Measurements from ENCODE around the gene KLHDC1.
"Not testable (repeated sequence)": the region's sequence is repeated elsewhere in the genome, so short reads cannot be mapped to it uniquely, and the experiment has no call there.

Gene KLHDC1

GRCh38 chr14:49691031-49691430 is 1.9 kb upstream of the KLHDC1 start:
- in situ Hi-C loops (cut with MboI; ENCODE audit: low pct_unique_long_range_greater_than_20kb, low sequenced_read_pairs, unreplicated experiment), result no loop called here
- DNase-seq (ENCODE audit: low spot score), result no peak
- TF ChIP-seq, protein P1, sequence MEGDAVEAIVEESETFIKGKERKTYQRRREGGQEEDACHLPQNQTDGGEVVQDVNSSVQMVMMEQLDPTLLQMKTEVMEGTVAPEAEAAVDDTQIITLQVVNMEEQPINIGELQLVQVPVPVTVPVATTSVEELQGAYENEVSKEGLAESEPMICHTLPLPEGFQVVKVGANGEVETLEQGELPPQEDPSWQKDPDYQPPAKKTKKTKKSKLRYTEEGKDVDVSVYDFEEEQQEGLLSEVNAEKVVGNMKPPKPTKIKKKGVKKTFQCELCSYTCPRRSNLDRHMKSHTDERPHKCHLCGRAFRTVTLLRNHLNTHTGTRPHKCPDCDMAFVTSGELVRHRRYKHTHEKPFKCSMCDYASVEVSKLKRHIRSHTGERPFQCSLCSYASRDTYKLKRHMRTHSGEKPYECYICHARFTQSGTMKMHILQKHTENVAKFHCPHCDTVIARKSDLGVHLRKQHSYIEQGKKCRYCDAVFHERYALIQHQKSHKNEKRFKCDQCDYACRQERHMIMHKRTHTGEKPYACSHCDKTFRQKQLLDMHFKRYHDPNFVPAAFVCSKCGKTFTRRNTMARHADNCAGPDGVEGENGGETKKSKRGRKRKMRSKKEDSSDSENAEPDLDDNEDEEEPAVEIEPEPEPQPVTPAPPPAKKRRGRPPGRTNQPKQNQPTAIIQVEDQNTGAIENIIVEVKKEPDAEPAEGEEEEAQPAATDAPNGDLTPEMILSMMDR (IDR thresholded peaks at IDR 0.05; ENCODE audit: extremely low read depth, insufficient read depth, missing control alignments), result no peak

GRCh38 chr14:49692193-49692757 is 645 bp upstream of the KLHDC1 start:
- in situ Hi-C loops (cut with MboI; ENCODE audit: low pct_unique_long_range_greater_than_20kb, low sequenced_read_pairs, unreplicated experiment), result no loop called here
- no peak for DNase-seq (ENCODE audit: low spot score)
- TF ChIP-seq, protein P1 (IDR thresholded peaks at IDR 0.05; ENCODE audit: extremely low read depth, insufficient read depth, missing control alignments), result no peak

- in situ Hi-C loops (cut with MboI; ENCODE audit: low pct_unique_long_range_greater_than_20kb, low sequenced_read_pairs, unreplicated experiment); DNase-seq (ENCODE audit: low spot score): not testable (repeated sequence)
Observed at GRCh38 chr14:49693735-49694124, 810 bp downstream of the KLHDC1 start.

- in situ Hi-C loops (cut with MboI; ENCODE audit: low pct_unique_long_range_greater_than_20kb, low sequenced_read_pairs, unreplicated experiment), result no loop called here
- TF ChIP-seq, protein P1 (IDR thresholded peaks at IDR 0.05; ENCODE audit: extremely low read depth, insufficient read depth, missing control alignments), result no peak
- DNase-seq (ENCODE audit: low spot score), result no peak
Observed at GRCh38 chr14:49702725-49703124, 9.8 kb downstream of the KLHDC1 start.

DNA sequence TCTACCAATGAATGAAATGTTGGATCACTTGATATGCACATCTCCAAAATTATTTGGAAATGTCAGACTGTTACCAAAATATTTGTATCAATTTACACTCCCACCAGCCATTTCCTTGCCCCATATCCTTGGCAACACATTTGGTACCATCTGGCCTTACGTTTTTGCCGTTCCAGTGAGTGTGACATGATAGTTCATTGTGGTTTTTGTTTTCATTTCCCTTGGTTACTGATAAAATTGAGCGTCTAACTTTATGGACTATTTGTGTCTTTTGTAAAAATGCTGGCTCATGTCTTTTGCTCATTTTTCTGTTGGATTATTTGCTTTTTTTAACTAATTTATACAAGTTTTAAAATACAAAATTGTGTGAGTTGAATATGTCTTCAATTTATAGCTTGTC is 11.0 kb downstream of the KLHDC1 start:
- in situ Hi-C loops (cut with MboI; ENCODE audit: low pct_unique_long_range_greater_than_20kb, low sequenced_read_pairs, unreplicated experiment), result no loop called here
- no peak for DNase-seq (ENCODE audit: low spot score)
- TF ChIP-seq, protein P1 (IDR thresholded peaks at IDR 0.05; ENCODE audit: extremely low read depth, insufficient read depth, missing control alignments), result no peak

GRCh38 chr14:49704471-49704870 is 11.6 kb downstream of the KLHDC1 start:
- in situ Hi-C loops (cut with MboI; ENCODE audit: low pct_unique_long_range_greater_than_20kb, low sequenced_read_pairs, unreplicated experiment); DNase-seq (ENCODE audit: low spot score): not testable (repeated sequence)

- in situ Hi-C loops (cut with MboI; ENCODE audit: low pct_unique_long_range_greater_than_20kb, low sequenced_read_pairs, unreplicated experiment); DNase-seq (ENCODE audit: low spot score): not testable (repeated sequence)
Observed at GRCh38 chr14:49710993-49711392, 18.1 kb downstream of the KLHDC1 start.

GRCh38 chr14:49720744-49721143 is 27.8 kb downstream of the KLHDC1 start:
- DNase-seq (ENCODE audit: low spot score), result no peak
- TF ChIP-seq, protein P1 (IDR thresholded peaks at IDR 0.05; ENCODE audit: extremely low read depth, insufficient read depth, missing control alignments), result no peak
- in situ Hi-C loops (cut with MboI; ENCODE audit: low pct_unique_long_range_greater_than_20kb, low sequenced_read_pairs, unreplicated experiment), result no loop called here

DNA sequence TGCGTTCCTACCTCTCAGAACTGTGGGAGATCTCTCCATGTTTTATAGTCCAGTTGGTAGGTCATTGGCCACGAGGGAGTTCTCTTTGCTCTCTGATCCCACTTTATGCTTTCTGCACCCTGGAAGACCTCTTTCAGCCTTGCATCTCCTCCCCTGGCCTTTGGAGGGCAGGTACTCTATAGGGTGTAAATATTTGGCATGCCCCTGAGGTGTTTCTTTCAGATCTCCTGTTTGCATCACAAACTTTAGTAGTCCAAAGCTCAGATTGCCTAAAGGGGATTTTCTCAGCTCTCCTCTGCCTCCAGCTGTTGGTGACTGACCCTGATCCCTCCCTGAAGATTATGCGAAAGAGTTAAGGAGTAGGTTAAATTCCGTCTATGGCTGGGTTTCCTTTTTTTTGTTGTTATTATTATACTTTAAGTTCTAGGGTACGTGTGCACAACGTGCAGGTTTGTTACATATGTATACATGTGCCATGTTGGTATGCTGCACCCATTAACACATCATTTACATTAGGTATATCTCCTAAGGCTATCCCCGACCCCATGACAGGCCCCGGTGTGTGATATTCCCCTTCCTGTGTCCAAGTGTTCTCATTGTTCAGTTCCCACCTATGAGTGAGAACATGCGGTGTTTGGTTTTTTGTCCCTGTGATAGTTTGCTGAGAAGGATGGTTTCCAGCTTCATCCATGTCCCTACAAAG is 29.0 kb downstream of the KLHDC1 start:
- DNase-seq (ENCODE audit: low spot score); in situ Hi-C loops (cut with MboI; ENCODE audit: low pct_unique_long_range_greater_than_20kb, low sequenced_read_pairs, unreplicated experiment): not testable (repeated sequence)

Measured in GM13977 (cell line).